LNCAP (cell line): ENCODE results near the gene PXMP2.

Experiments
- TF ChIP-seq, protein P1 (sequence below): fragments of 450-650 bp; IDR thresholded peaks from 2 replicates; pipeline ENCODE4 v1.5.1; 2017; ENCODE audit warnings: mild to moderate bottlenecking

Gene PXMP2

DNA sequence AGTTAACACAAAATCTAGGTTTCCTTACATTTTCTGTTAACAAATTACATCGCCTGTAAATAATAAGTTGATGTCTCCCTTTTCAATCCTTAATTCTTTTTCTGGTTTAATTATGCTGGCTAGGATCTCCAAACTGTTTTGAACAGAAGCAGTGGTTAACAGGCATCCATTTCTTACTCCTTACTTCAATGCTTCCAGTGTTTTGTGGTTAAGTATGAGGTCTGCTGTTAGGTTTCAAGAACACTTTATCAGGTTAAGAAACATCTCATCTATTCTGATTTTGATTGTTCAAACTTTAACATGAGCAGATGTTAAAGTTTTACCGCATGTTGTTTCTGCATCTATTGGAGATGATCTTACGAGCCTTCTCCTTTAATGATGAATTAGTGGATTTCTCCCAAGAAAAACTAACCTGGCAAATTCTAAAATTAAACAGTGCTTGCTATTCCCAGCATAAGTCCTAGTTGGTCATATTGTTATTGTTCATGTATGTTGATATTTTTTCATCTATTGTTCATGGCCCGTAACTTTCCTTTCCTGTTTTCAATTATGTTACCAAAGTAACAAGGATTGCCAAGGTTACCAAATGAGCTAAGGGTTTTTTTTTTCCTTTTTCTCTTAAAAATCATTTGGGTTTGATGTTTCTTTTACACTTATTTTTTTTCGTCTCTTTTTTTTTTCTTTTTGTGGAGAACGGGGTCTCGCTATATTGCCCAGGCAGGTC lies 33.7 kb upstream of the PXMP2 start:
- TF ChIP-seq, protein P1, sequence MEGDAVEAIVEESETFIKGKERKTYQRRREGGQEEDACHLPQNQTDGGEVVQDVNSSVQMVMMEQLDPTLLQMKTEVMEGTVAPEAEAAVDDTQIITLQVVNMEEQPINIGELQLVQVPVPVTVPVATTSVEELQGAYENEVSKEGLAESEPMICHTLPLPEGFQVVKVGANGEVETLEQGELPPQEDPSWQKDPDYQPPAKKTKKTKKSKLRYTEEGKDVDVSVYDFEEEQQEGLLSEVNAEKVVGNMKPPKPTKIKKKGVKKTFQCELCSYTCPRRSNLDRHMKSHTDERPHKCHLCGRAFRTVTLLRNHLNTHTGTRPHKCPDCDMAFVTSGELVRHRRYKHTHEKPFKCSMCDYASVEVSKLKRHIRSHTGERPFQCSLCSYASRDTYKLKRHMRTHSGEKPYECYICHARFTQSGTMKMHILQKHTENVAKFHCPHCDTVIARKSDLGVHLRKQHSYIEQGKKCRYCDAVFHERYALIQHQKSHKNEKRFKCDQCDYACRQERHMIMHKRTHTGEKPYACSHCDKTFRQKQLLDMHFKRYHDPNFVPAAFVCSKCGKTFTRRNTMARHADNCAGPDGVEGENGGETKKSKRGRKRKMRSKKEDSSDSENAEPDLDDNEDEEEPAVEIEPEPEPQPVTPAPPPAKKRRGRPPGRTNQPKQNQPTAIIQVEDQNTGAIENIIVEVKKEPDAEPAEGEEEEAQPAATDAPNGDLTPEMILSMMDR: no peak

DNA sequence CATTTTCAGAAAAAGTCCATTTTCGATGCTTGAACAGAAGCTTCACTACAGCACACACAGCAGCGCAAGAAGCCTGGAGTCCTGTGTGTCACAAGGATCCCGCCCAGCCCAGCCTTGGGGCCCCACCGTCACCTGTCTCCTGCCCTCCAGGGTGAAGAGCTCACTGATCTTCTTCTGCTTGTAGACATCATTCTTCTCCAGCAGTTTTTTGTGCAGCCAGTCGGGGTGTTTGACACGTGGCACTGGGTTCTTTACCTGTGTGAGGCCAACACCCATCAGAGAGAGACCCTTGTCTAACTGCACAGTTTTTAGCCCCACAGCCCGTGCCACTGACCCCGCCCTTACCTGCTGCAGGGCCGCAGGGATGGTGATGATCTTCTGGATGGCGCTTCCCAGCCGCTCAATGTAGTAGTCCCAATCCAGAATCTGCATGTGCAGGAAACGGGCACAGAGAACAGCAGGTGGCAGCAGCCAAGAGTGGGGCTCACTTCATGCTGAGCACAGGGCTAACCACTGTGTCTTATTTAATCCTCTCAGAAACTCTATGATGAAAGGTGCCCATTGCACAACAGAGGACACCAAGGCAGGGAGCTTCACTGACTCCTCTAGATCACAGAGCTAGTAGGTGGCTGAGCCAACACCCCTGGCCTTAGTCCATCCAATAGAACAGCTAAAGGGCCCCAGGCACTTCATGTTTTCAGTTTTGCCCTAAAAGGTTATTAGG lies 30.2 kb upstream of the PXMP2 start:
- TF ChIP-seq, protein P1: no peak

DNA sequence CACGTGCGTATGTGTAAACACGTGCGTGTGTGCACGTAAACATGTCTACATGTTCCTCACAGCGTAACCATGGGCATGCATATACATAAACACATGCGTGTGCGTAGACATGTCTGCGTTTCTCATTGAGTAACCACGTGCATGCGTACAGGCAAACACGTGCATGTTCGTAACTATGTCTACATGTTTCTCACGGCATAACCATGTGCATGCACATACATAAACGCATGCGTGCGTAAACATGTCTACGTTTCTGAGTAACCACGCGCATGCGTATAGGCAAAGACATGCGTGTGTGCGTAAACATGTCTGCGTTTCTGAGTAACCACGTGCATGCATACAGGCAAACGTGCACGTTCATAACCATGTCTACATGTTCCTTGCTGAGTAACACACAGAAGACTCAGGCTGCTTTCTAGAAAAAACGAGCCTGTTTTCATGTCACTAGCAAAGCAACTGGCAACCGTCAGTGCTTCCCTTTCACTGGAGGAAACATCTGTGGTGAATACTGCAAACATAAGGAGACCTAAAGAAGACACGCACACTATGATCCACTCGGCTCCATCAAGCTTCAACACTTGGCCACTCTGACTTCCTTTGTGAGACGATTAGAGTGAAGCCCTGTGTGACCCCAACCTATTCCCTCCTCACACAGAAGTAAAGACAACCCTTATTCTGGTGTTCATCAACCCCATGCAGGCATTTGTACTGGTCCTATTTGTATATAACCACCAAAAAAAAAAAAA lies 29.1 kb upstream of the PXMP2 start:
- TF ChIP-seq, protein P1: no peak

DNA sequence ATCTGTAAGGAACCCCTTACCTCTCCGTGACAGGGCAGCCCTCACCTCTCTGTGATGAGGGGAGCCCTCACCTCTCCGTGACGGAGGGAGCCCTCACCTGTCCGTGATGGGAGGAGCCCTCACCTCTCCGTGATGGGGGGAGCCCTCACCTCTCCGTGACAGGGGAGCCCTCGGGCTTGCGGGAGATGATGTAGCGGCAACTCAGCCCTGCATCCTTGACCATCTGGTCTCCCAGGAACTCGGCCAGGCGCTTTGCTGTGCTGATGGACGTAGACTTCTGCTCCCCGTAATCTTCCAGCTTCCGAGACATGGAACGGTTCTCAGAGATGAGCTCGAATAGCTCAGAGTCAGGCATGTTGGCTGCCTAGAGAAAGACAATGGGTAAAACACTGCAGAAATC lies 28.2 kb upstream of the PXMP2 start:
- TF ChIP-seq, protein P1: no peak

DNA sequence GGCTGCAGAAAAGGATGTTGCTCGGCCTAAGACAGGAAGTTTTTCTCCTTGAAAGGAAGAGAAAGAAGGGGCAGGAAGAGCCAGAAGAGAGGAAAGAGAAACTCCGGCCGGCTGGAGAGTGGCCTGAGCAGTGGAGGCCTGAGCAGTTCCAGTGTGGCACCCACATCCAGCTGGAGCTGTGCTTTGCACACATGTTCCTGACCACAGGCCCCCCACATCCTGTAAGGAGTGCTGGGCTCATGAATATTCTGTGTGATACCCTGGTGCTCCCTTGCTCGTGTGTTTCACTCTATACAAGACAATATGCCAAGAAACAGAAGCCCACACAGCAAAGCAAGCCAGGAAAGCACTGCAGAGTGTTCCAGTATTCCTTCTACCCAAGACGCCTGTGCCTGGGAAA lies 27.3 kb upstream of the PXMP2 start:
- TF ChIP-seq, protein P1: no peak

DNA sequence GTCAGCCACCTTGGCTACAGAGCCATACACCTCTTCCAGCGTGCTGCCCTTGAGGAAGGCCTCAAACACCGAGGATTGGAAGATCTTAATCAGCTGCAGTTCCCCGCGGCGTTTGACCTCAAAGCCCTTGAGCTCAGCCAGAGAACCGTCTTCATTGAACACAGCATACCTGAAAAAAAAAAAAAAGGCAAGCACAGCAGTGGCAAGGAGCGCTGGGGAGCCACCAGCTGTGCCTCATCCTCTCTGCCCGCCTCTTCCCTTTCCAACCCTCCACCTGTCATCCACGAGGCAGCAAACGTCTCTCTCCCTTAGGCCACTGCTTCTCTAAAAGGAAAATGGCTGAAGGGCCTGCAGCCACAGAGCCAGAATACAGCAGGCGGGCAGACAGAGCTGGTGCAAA lies 26.4 kb upstream of the PXMP2 start:
- TF ChIP-seq, protein P1: no peak

DNA sequence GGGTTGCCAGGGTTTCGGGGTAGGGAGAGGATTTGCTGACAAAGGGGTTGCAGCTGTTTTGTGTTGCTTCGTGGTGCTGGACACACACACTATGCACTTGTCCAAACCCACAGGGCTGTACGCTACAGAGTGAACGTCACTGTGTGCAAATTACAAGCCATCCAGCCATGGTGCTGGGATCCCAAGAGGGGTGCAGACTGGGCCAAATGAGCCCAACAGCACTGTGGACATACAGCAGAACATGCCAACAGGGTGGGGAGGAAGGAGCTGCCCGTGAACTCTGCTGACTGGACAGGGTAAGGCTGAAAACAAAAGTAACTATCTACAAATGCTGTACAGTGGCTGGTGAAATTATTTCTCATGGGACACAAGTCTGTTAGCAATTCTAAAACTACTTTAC lies 25.4 kb upstream of the PXMP2 start:
- TF ChIP-seq, protein P1: no peak
